Measurements from ENCODE around the gene MTR.

The MTR gene

DNA sequence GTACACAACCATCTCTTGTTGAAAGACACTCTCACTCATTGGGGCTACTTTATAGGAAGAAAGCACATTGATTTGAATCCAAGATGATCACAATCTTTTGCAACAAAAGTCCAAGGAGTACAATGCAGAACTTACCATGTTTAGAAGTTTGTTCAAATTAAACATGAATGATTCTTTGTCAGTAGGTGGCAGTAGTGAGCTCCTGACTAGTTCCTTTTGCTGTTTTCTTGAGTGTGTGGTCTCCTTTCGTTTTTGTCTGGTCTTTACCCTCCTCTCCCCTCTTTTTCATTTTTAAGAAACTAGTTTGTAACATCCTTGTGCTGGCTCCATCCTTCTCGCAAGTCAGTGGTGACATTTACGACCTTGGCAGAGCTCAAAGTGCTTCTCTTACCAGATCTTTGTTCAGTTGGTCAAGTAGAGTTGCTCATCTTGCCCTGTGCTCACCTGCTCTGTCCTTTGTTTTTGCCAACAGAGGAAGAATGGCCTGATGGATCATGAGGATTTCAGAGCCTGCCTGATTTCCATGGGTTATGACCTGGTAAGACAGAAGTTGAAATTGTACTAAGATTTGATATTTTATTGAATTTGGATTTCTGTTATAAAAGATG lies 35.7 kb upstream of the MTR start:
- Histone ChIP-seq H3K36me3 (no peaks in the 10 kb centered on the region), H3K27ac (no peak overlapping the region), H3K4me3 (ENCODE audit: low read depth, low read length) (no peak overlapping the region), H3K9me3 (ENCODE audit: severe bottlenecking) (no peaks in the 10 kb centered on the region), H3K27me3 (ENCODE audit: insufficient read depth, low read depth, severe bottlenecking) (no peaks in the 10 kb centered on the region)
- TF ChIP-seq, protein P1, sequence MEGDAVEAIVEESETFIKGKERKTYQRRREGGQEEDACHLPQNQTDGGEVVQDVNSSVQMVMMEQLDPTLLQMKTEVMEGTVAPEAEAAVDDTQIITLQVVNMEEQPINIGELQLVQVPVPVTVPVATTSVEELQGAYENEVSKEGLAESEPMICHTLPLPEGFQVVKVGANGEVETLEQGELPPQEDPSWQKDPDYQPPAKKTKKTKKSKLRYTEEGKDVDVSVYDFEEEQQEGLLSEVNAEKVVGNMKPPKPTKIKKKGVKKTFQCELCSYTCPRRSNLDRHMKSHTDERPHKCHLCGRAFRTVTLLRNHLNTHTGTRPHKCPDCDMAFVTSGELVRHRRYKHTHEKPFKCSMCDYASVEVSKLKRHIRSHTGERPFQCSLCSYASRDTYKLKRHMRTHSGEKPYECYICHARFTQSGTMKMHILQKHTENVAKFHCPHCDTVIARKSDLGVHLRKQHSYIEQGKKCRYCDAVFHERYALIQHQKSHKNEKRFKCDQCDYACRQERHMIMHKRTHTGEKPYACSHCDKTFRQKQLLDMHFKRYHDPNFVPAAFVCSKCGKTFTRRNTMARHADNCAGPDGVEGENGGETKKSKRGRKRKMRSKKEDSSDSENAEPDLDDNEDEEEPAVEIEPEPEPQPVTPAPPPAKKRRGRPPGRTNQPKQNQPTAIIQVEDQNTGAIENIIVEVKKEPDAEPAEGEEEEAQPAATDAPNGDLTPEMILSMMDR (IDR thresholded peaks at IDR 0.05; ENCODE audit: low read depth, low read length): peak; percentile 83
- DNase-seq: no peak

DNA sequence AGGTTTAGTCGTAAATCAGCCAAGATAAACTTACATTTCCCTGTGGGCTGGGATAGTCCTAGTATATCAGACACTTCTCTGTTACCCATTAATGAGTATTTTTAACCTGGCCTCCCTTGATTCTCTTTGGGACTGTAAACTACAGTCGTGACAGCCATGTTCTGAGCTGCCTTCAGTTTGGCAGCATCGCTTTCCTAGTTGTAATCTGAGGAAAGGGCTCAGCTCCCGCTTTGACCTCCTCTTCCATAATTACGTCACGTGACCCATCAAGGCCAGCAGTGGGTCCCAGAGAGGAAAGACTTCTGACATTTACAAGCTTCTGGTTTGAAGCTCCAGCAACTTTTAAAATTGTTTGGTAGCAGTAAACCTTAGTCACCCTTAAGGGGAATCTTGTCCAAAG lies 34.6 kb upstream of the MTR start:
- no peak for DNase-seq
- Histone ChIP-seq H3K4me3 (ENCODE audit: low read depth, low read length) (no peak overlapping the region), H3K36me3 (no peaks in the 10 kb centered on the region), H3K27ac (no peak overlapping the region), H3K9me3 (ENCODE audit: severe bottlenecking) (no peaks in the 10 kb centered on the region), H3K27me3 (ENCODE audit: insufficient read depth, low read depth, severe bottlenecking) (no peaks in the 10 kb centered on the region)
- TF ChIP-seq, protein P1 (IDR thresholded peaks at IDR 0.05; ENCODE audit: low read depth, low read length): no peak

DNA sequence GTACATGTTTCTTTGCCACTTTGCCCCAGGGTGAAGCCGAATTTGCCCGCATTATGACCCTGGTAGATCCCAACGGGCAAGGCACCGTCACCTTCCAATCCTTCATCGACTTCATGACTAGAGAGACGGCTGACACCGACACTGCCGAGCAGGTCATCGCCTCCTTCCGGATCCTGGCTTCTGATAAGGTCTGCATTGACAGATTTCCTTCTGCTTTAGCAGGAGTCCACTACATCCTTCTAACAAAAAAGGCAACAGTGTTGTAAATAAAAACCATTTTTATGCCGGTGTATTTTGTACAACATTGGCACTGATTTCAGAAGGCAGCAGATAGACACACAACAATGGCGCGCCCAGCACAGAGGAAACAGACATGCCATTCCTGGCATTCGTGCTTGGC lies 34.1 kb upstream of the MTR start:
- Histone ChIP-seq H3K27ac (no peak overlapping the region), H3K36me3 (no peaks in the 10 kb centered on the region), H3K27me3 (ENCODE audit: insufficient read depth, low read depth, severe bottlenecking) (no peaks in the 10 kb centered on the region), H3K4me3 (ENCODE audit: low read depth, low read length) (no peak overlapping the region), H3K9me3 (ENCODE audit: severe bottlenecking) (no peaks in the 10 kb centered on the region)
- TF ChIP-seq, protein P1 (IDR thresholded peaks at IDR 0.05; ENCODE audit: low read depth, low read length): no peak
- DNase-seq: no peak

DNA sequence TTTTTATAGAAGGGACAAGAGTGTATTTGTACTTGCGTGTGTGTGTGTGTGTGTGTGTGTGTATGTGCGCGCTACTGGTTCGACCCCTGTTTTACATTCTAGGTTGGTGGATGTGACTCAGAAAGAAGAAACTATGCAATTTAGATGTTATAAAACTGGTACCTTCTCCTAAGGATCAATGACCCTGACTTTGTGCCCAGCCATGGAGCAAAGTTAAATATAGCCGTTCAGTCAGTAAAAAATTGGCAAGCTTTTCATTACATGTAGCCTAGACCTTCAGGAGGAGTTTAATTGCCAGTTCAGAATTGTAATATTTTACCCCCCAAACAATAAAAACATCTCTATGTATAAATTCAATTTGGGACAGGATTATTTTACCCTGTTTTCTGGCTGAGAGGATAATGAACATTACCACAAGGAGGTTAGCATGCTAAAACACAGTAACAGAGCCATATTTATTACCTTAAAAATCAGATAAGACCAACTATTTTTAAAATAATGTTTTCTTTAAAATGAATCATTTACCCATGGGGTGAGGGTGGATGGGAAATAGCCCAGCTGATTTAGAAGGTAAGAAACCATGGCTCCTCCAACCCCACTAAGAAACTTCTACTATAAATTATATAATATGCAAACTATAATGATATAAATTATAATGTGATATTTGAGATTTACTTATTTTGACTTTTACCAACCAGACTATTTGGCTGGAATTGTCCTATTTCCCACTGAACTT lies 33.5 kb upstream of the MTR start:
- no peak overlapping the region for H3K4me3 ChIP-seq (ENCODE audit: low read depth, low read length)
- H3K36me3 ChIP-seq: no peaks in the 10 kb centered on the region
- no peaks in the 10 kb centered on the region for H3K27me3 ChIP-seq (ENCODE audit: insufficient read depth, low read depth, severe bottlenecking)
- no peak for DNase-seq
- no peak overlapping the region for H3K27ac ChIP-seq
- TF ChIP-seq, protein P1 (IDR thresholded peaks at IDR 0.05; ENCODE audit: low read depth, low read length): no peak
- no peaks in the 10 kb centered on the region for H3K9me3 ChIP-seq (ENCODE audit: severe bottlenecking)

DNA sequence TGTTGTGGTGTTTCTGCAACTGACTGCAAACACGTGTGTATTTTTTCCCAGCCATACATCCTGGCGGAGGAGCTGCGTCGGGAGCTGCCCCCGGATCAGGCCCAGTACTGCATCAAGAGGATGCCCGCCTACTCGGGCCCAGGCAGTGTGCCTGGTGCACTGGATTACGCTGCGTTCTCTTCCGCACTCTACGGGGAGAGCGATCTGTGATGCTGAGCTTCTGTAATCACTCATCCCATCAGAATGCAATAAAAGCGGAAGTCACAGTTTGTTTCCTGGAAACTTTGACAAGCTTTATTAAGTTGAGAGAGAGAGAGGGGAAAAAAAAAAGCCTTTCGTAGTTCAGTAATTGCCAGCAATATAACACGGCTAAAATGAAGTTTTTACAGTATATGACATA lies 32.7 kb upstream of the MTR start:
- no peaks in the 10 kb centered on the region for H3K9me3 ChIP-seq (ENCODE audit: severe bottlenecking)
- no peak for DNase-seq
- TF ChIP-seq, protein P1 (IDR thresholded peaks at IDR 0.05; ENCODE audit: low read depth, low read length): no peak

More for the DNA sequence above, 32.7 kb upstream of the MTR start:
- Histone ChIP-seq H3K27me3 (ENCODE audit: insufficient read depth, low read depth, severe bottlenecking) (no peaks in the 10 kb centered on the region), H3K36me3 (no peaks in the 10 kb centered on the region), H3K27ac (no peak overlapping the region), H3K4me3 (ENCODE audit: low read depth, low read length) (no peak overlapping the region)

All from WERI-Rb-1 (cell line).